CD4-positive, CD25-positive, alpha-beta regulatory T cell (primary cell): ENCODE results near the gene CASKIN2. TPM values are rescaled to one million over a fixed set of nuclear protein-coding genes. Genes with fewer than 3 reads are reported as not detected.
A peak's percentile ranks its signal among the peaks of the same experiment; 100 is the strongest.

Experiments used
- ATAC-seq, 2 donors: fragments of 150-1000 bp; cut with Tn5 transposase; one replicate each; pipeline ENCODE4 v1.10.0; 2021; ENCODE audit warnings: low read depth in 2 of 2, moderate number of reproducible peaks in 2 of 2, moderate library complexity in 1 of 2
- DNase-seq, 3 donors: peaks; one replicate each; pipeline versions ENCODE4 v3.0.0 to v3.0.0-alpha.2; 2012 to 2022; ENCODE audit warnings: mixed read lengths in 1 of 3
- H3K27ac ChIP-seq: one replicate; pipeline ENCODE4 v1.7.0; 2013; ENCODE audit warnings: mild to moderate bottlenecking, low read length; ENCODE audit not compliant: insufficient read depth, poor library complexity, severe bottlenecking
- H3K27me3 ChIP-seq: one replicate; pipeline ENCODE4 v1.7.0; 2013; ENCODE audit warnings: low read length; ENCODE audit not compliant: control insufficient read depth, insufficient read depth
- H3K36me3 ChIP-seq: one replicate; pipeline ENCODE4 v1.7.0; 2013; ENCODE audit warnings: mild to moderate bottlenecking, low read length, moderate library complexity; ENCODE audit not compliant: control insufficient read depth, insufficient read depth
- H3K4me1 ChIP-seq: 2 replicates; pipeline ENCODE4 v1.7.0; 2013; ENCODE audit warnings: mild to moderate bottlenecking, low read length; ENCODE audit not compliant: insufficient read depth, control insufficient read depth, poor library complexity, severe bottlenecking
- H3K4me3 ChIP-seq: one replicate; pipeline ENCODE4 v1.7.0; 2013; ENCODE audit warnings: low read depth, mild to moderate bottlenecking, low read length, moderate library complexity
- H3K9me3 ChIP-seq, 2 experiments: 1 replicate in 1 of 2; 2 replicates in 1 of 2; pipeline ENCODE4 v1.7.0; 2013; ENCODE audit warnings: low read length in 2 of 2, mild to moderate bottlenecking in 1 of 2, moderate library complexity in 1 of 2; ENCODE audit not compliant: control insufficient read depth in 2 of 2
- H3K27ac Mint-ChIP-seq, 3 donors: one replicate each; pipeline ENCODE4 v1.8.0; 2020 to 2022; ENCODE audit warnings: mild to moderate bottlenecking in 3 of 3, mixed read lengths in 3 of 3, moderate library complexity in 2 of 3
- H3K27me3 Mint-ChIP-seq: one replicate; pipeline ENCODE4 v1.8.0; 2022; ENCODE audit warnings: mild to moderate bottlenecking, mixed read lengths
- H3K36me3 Mint-ChIP-seq: one replicate; pipeline ENCODE4 v1.8.0; 2020; ENCODE audit warnings: mixed read lengths
- H3K4me1 Mint-ChIP-seq, 4 donors: one replicate each; pipeline ENCODE4 v1.8.0; 2020 to 2022; ENCODE audit warnings: mixed read lengths in 4 of 4, mild to moderate bottlenecking in 1 of 4
- H3K4me3 Mint-ChIP-seq, 4 donors: one replicate each; pipeline ENCODE4 v1.8.0; 2020 to 2022; ENCODE audit warnings: mild to moderate bottlenecking in 4 of 4, mixed read lengths in 4 of 4, moderate library complexity in 3 of 4
- H3K9me3 Mint-ChIP-seq, 7 donors: one replicate each; pipeline ENCODE4 v1.8.0; 2020 to 2022; ENCODE audit warnings: mixed read lengths in 7 of 7, mild to moderate bottlenecking in 3 of 7, moderate library complexity in 2 of 7
- polyA plus RNA-seq, 4 donors: library from polyadenylated mRNA; unstranded; fragments of 300-500 nt; fragmentation: Illumina TruSeq; gene quantifications; one replicate each; pipeline ENCODE4 v1.2.3, GENCODE V29; 2021
- total RNA-seq: library from RNA; stranded (reverse); gene quantifications from one replicate; pipeline ENCODE4 v1.2.3, GENCODE V29; 2022

Gene CASKIN2
- total and polyA plus RNA-seq, 5 donors from 2014 or later = 0.24 to 0.44 TPM; not detected in 3

DNA sequence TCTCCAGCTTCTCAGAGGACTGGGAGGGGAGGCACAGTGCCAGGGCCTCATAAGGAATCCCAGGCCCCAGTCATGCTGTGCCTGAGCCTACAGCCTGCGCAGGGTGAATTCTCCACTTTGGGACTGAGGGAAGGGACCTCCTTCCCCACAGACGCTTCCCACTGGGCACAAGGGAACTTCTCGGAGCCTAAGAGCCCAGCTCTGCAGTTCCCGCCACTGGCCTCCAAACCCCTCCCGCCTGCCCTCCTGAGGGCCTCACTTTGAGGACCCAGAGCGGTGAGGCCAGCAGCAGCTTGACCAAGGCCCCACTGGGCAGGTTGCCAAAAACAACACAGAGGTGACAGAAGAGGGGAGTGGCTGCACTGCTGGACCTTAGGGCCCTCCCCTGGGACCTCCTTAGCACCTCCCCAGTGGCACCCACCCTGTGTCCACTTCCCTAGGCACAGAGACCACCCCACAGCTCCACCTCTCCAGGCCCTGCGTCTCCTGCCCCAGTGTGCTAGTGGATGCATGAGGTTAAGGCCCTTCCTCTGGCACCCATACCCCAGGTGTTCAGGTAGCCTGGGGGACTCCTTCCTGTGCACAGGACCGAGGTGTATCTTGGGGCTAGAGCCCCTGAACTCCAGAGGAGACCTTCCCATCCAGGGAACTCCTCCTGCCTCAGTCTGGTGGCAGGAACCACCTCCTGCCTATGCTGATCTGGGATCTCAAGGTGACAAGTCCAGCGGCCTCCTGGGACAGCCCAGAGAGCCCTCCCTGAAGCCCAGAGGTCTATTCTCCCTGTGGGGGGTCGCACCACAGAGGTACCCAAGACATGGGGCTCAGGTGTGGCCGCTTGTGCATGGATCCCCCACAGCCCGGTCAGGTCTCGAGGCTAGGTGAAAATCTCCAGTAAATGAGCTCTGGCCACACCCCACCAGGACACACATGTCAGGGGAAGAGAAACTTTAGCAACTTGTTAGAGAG lies 3.4 kb downstream of the CASKIN2 start:
- Mint-ChIP-seq H3K27ac (no peak overlapping the region), H3K9me3 (no peaks in the 10 kb centered on the region), H3K4me1 (no peaks in the 10 kb centered on the region), H3K36me3 (no peaks in the 10 kb centered on the region), H3K4me3 (peak overlapping the region in 2 of 4 donors; percentile 27 to 77), H3K27me3 (peaks cover 15% of the 10 kb centered on the region)
- Histone ChIP-seq H3K27me3 (no peaks in the 10 kb centered on the region), H3K36me3 (no peaks in the 10 kb centered on the region), H3K9me3 (no peaks in the 10 kb centered on the region), H3K27ac (no peak overlapping the region), H3K4me1 (peaks cover 14% of the 10 kb centered on the region), H3K4me3 (no peak overlapping the region)
- DNase-seq (no peak), ATAC-seq (no peak)

GRCh38 chr17:75511270-75511609 lies 4.1 kb downstream of the CASKIN2 start:
- no peak overlapping the region for H3K27ac ChIP-seq
- H3K27ac Mint-ChIP-seq = no peak overlapping the region
- peaks cover 11% of the 10 kb centered on the region for H3K4me1 ChIP-seq
- no peak for ATAC-seq
- DNase-seq = no peak
- H3K36me3 ChIP-seq = no peaks in the 10 kb centered on the region
- no peaks in the 10 kb centered on the region for H3K9me3 Mint-ChIP-seq
- no peaks in the 10 kb centered on the region for H3K4me1 Mint-ChIP-seq
- H3K4me3 Mint-ChIP-seq = no peak overlapping the region
- H3K9me3 ChIP-seq = no peaks in the 10 kb centered on the region
- H3K27me3 ChIP-seq = no peaks in the 10 kb centered on the region
- H3K36me3 Mint-ChIP-seq = no peaks in the 10 kb centered on the region
- H3K4me3 ChIP-seq = no peak overlapping the region
- peaks cover 15% of the 10 kb centered on the region for H3K27me3 Mint-ChIP-seq

DNA sequence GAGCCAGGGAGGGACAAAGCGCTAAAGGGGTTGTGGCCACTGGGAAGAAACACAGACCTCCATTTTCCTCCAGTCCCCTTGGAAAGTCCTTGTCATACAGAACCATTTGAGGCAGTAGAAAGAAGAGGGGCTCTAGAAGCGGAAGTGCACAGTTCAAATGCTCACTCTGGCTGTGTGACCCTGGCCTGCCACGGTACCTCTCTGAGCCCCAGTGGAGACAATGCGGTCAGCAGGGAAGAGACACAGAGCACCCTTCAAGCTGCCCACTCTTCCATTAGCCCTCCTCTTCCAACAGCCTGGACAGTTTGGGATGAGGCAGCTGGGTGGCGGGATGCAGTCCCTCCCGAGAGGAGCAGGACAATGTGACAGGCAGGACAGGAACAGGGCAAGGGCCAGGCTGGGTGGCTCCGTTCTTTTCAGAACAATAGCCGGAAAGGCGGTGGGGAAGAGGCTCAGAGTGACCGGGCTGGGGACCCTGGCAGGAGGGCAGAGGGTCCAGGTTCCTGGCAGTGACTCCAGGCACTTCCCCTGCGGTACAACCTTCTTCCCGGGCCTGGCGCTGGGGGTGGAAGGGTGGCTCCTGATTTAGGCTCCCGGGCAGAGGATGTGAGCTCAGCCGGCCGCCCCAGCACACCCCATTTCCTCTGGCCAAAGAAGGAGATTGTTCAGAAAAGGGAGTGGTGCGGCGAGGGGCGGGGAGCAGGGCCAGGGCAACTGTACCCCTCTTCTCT lies 5.6 kb downstream of the CASKIN2 start:
- H3K4me3 Mint-ChIP-seq = no peak overlapping the region
- no peak overlapping the region for H3K4me3 ChIP-seq
- H3K27ac ChIP-seq = no peak overlapping the region
- DNase-seq = no peak
- H3K36me3 Mint-ChIP-seq = no peaks in the 10 kb centered on the region
- peaks cover 15% of the 10 kb centered on the region for H3K27me3 Mint-ChIP-seq
- H3K27ac Mint-ChIP-seq = no peak overlapping the region
- H3K36me3 ChIP-seq = no peaks in the 10 kb centered on the region
- H3K9me3 ChIP-seq = no peaks in the 10 kb centered on the region
- H3K4me1 Mint-ChIP-seq = no peaks in the 10 kb centered on the region
- H3K27me3 ChIP-seq = no peaks in the 10 kb centered on the region
- ATAC-seq = no peak
- peaks cover under 1% of the 10 kb centered on the region for H3K4me1 ChIP-seq
- no peaks in the 10 kb centered on the region for H3K9me3 Mint-ChIP-seq

DNA sequence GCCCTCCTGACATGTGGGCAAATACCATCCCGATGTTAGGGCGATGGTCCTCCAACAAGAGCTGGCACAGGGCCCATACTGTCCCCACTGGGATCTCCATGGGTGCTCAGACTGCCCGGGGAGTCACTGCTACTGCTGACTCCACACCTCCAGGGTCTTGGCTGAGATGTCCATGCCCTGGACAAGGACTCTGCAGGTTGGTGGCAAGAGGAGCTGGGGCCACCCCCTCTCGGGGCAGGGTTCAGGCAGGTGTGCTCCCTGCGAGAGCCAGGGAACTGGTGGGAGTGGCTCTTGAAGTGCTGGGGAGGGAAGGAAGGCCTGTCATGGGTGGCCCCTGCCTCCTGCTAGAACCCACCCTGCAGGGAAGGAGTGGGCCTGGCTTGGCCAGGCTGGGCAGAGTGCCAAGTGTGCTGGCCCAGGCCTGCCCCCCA lies 6.4 kb downstream of the CASKIN2 start:
- H3K4me1 Mint-ChIP-seq = no peaks in the 10 kb centered on the region
- no peaks in the 10 kb centered on the region for H3K36me3 Mint-ChIP-seq
- Histone ChIP-seq H3K27me3 (no peaks in the 10 kb centered on the region), H3K36me3 (no peaks in the 10 kb centered on the region), H3K4me1 (no peaks in the 10 kb centered on the region), H3K27ac (no peak overlapping the region), H3K9me3 (no peaks in the 10 kb centered on the region), H3K4me3 (no peak overlapping the region)
- H3K4me3 Mint-ChIP-seq = no peak overlapping the region
- H3K9me3 Mint-ChIP-seq = no peaks in the 10 kb centered on the region
- H3K27ac Mint-ChIP-seq = no peak overlapping the region
- DNase-seq (no peak), ATAC-seq (no peak)
- peaks cover 15% of the 10 kb centered on the region for H3K27me3 Mint-ChIP-seq

GRCh38 chr17:75507733-75508719 lies 7.3 kb downstream of the CASKIN2 start:
- DNase-seq (no peak), ATAC-seq (no peak)
- no peaks in the 10 kb centered on the region for H3K4me1 Mint-ChIP-seq
- Histone ChIP-seq H3K4me3 (no peak overlapping the region), H3K27me3 (no peaks in the 10 kb centered on the region), H3K9me3 (no peaks in the 10 kb centered on the region), H3K4me1 (no peaks in the 10 kb centered on the region), H3K27ac (no peak overlapping the region), H3K36me3 (no peaks in the 10 kb centered on the region)
- no peaks in the 10 kb centered on the region for H3K36me3 Mint-ChIP-seq
- H3K27ac Mint-ChIP-seq = no peak overlapping the region
- H3K9me3 Mint-ChIP-seq = no peaks in the 10 kb centered on the region
- H3K4me3 Mint-ChIP-seq = no peak overlapping the region
- peaks cover 8% of the 10 kb centered on the region for H3K27me3 Mint-ChIP-seq

GRCh38 chr17:75506888-75507287 lies 8.4 kb downstream of the CASKIN2 start:
- H3K27ac ChIP-seq = no peak overlapping the region
- no peak for ATAC-seq
- Mint-ChIP-seq H3K4me3 (no peak overlapping the region), H3K27me3 (peaks cover under 1% of the 10 kb centered on the region), H3K27ac (no peak overlapping the region), H3K4me1 (no peaks in the 10 kb centered on the region), H3K9me3 (no peaks in the 10 kb centered on the region), H3K36me3 (no peaks in the 10 kb centered on the region)
- no peaks in the 10 kb centered on the region for H3K27me3 ChIP-seq
- no peaks in the 10 kb centered on the region for H3K4me1 ChIP-seq
- no peak for DNase-seq
- H3K9me3 ChIP-seq = no peaks in the 10 kb centered on the region
- H3K4me3 ChIP-seq = no peak overlapping the region
- no peaks in the 10 kb centered on the region for H3K36me3 ChIP-seq

DNA sequence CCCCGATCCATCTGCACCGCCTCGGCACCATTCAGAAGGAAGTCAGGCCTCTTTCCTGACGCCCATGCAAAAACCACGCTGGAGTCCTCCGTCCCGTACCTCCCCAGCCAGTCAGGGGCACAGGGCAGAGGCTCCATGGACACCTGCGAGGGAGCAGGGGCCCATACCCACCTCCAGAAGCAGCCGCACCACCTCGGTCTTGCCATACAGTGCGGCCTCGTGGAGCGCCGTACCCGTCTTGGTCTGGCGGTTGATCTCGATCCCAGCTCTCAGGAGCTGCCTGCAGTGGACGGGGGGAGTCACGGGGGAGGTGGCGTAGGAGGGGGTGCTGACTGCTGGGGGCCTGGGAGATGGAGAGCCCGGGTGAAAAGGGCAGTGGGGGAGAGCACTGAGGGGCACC lies 9.2 kb downstream of the CASKIN2 start:
- Histone ChIP-seq H3K4me1 (no peaks in the 10 kb centered on the region), H3K27me3 (no peaks in the 10 kb centered on the region), H3K36me3 (no peaks in the 10 kb centered on the region), H3K4me3 (no peak overlapping the region), H3K9me3 (no peaks in the 10 kb centered on the region), H3K27ac (no peak overlapping the region)
- DNase-seq (no peak), ATAC-seq (no peak)
- H3K4me3 Mint-ChIP-seq = no peak overlapping the region
- H3K36me3 Mint-ChIP-seq = no peaks in the 10 kb centered on the region
- no peak overlapping the region for H3K27ac Mint-ChIP-seq
- H3K9me3 Mint-ChIP-seq = no peaks in the 10 kb centered on the region
- H3K4me1 Mint-ChIP-seq = no peaks in the 10 kb centered on the region
- H3K27me3 Mint-ChIP-seq = no peaks in the 10 kb centered on the region
